OCI-LY1 (cell line): ENCODE results near the gene SLC6A3.

Source experiments
- H2AFZ ChIP-seq: fragments of 200-600 bp; sonication (generic), shearing (Covaris generic); 2 replicates; pipeline ENCODE4 v1.6.0; 2014; ENCODE audit warnings: antibody characterized with exemption, mild to moderate bottlenecking, low read length
- H3F3A ChIP-seq: fragments of 200-600 bp; sonication (generic), shearing (Covaris generic); 2 replicates; pipeline ENCODE4 v1.6.0; 2014; ENCODE audit warnings: mild to moderate bottlenecking, antibody characterized with exemption, low read length, moderate library complexity; ENCODE audit not compliant: insufficient read depth
- H3K27ac ChIP-seq: fragments of 200-600 bp; sonication (generic); 2 replicates; pipeline ENCODE4 v1.5.1; 2014; ENCODE audit warnings: low read length, mixed run types, mild to moderate bottlenecking, low read depth; ENCODE audit not compliant: poor library complexity, severe bottlenecking
- H3K27me3 ChIP-seq: fragments of 200-600 bp; sonication (generic); 2 replicates; pipeline ENCODE4 v1.6.0; 2014; ENCODE audit warnings: antibody characterized with exemption, mild to moderate bottlenecking, low read length, moderate library complexity; ENCODE audit not compliant: insufficient read depth
- H3K36me3 ChIP-seq: fragments of 200-600 bp; sonication (generic); 2 replicates; pipeline ENCODE4 v1.6.1; 2014; ENCODE audit warnings: mild to moderate bottlenecking, antibody characterized with exemption, low read length, moderate library complexity, mixed read lengths; ENCODE audit not compliant: insufficient read depth
- H3K4me1 ChIP-seq: fragments of 200-600 bp; sonication (generic); 2 replicates; pipeline ENCODE4 v1.5.1; 2014; ENCODE audit warnings: mild to moderate bottlenecking, low read length, moderate library complexity; ENCODE audit not compliant: insufficient read depth, severe bottlenecking
- H3K4me2 ChIP-seq: fragments of 200-600 bp; sonication (generic), shearing (Covaris generic); 2 replicates; pipeline ENCODE4 v1.6.1; 2014; ENCODE audit warnings: low read length
- H3K4me3 ChIP-seq: fragments of 200-600 bp; sonication (generic); 2 replicates; pipeline ENCODE4 v1.5.1; 2014; ENCODE audit warnings: low read length, low read depth, mild to moderate bottlenecking, mixed read lengths; ENCODE audit not compliant: poor library complexity, severe bottlenecking
- H3K79me2 ChIP-seq: fragments of 200-600 bp; shearing (Covaris generic); 2 replicates; pipeline ENCODE4 v1.6.1; 2016; ENCODE audit warnings: mixed run types, low read length, mixed read lengths; ENCODE audit not compliant: insufficient read depth
- H3K9ac ChIP-seq: fragments of 200-600 bp; sonication (generic), shearing (Covaris generic); 2 replicates; pipeline ENCODE4 v1.6.1; 2014; ENCODE audit warnings: mild to moderate bottlenecking, low read length, mixed read lengths
- H3K9me2 ChIP-seq: fragments of 200-600 bp; sonication (generic), shearing (Covaris generic); 2 replicates; pipeline ENCODE4 v1.6.1; 2014; ENCODE audit warnings: low read depth, mild to moderate bottlenecking, low read length, mixed read lengths
- H3K9me3 ChIP-seq: fragments of 200-600 bp; shearing (Covaris generic); 2 replicates; pipeline ENCODE4 v1.6.1; 2014; ENCODE audit warnings: low read length, mixed read lengths
- H4K20me1 ChIP-seq: fragments of 200-600 bp; sonication (generic), shearing (Covaris generic); 2 replicates; pipeline ENCODE4 v1.6.0; 2016; ENCODE audit warnings: mild to moderate bottlenecking, low read length; ENCODE audit not compliant: insufficient read depth
- EZH2 ChIP-seq: fragments of 200-600 bp; sonication (generic), shearing (Covaris generic); IDR thresholded peaks from 2 replicates; pipeline ENCODE4 v1.8.0; 2017; ENCODE audit warnings: borderline replicate concordance, mixed run types, mild to moderate bottlenecking, antibody characterized with exemption, low read length, moderate library complexity, mixed read lengths
- TF ChIP-seq, protein P1 (sequence below): fragments of 200-600 bp; sonication (generic), shearing (Covaris generic); IDR thresholded peaks from 2 replicates; pipeline ENCODE4 v1.5.1; 2017; ENCODE audit warnings: mild to moderate bottlenecking, antibody characterized with exemption, low read length, moderate library complexity, mixed read lengths

Gene SLC6A3

GRCh38 chr5:1432296-1432695, 12.9 kb downstream of the SLC6A3 start:
- H3K4me2 ChIP-seq = no peak overlapping the region
- H3K27ac ChIP-seq = no peak overlapping the region
- H4K20me1 ChIP-seq = no peaks in the 10 kb centered on the region
- no peaks in the 10 kb centered on the region for H3K79me2 ChIP-seq
- H3K27me3 ChIP-seq = peaks cover 8% of the 10 kb centered on the region; the same call in 1 of the 2 replicates
- H3K4me3 ChIP-seq = no peak overlapping the region
- H3F3A ChIP-seq = no peaks in the 10 kb centered on the region
- TF ChIP-seq EZH2 = no peak
- TF ChIP-seq, protein P1, sequence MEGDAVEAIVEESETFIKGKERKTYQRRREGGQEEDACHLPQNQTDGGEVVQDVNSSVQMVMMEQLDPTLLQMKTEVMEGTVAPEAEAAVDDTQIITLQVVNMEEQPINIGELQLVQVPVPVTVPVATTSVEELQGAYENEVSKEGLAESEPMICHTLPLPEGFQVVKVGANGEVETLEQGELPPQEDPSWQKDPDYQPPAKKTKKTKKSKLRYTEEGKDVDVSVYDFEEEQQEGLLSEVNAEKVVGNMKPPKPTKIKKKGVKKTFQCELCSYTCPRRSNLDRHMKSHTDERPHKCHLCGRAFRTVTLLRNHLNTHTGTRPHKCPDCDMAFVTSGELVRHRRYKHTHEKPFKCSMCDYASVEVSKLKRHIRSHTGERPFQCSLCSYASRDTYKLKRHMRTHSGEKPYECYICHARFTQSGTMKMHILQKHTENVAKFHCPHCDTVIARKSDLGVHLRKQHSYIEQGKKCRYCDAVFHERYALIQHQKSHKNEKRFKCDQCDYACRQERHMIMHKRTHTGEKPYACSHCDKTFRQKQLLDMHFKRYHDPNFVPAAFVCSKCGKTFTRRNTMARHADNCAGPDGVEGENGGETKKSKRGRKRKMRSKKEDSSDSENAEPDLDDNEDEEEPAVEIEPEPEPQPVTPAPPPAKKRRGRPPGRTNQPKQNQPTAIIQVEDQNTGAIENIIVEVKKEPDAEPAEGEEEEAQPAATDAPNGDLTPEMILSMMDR = no peak
- no peaks in the 10 kb centered on the region; the same call in 1 of the 2 replicates for H3K36me3 ChIP-seq
- H3K4me1 ChIP-seq = no peaks in the 10 kb centered on the region
- no peaks in the 10 kb centered on the region for H3K9me2 ChIP-seq
- H3K9me3 ChIP-seq = peaks cover 7% of the 10 kb centered on the region; the same call in 1 of the 2 replicates
- H3K9ac ChIP-seq = no peak overlapping the region
- no peak overlapping the region for H2AFZ ChIP-seq

DNA sequence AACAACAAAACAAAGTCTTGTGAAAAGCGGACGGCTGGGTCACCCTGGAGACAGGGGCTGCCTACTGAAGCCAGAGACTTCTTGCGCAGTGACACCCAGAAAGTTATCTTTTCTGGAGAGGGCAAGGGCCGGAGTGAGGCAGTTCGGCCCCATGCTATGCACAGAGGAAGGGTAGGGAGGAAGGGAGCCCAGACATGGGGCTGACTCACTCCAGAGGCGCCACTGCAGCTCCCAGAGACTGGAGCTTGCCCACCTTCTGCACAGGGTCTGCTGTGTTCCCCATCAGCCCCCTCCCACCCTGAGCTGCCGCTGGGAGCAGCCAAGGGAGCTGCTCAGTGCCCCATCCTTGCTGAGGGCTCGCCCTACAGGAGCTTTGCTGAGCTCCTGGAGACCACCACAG, 13.3 kb downstream of the SLC6A3 start:
- Histone ChIP-seq H2AFZ (no peak overlapping the region), H3K9ac (no peak overlapping the region), H3K79me2 (no peaks in the 10 kb centered on the region), H3K27ac (no peak overlapping the region), H3K4me2 (no peak overlapping the region), H3K4me3 (no peak overlapping the region), H3K9me3 (peaks cover 11% of the 10 kb centered on the region; the same call in 1 of the 2 replicates), H3K9me2 (no peaks in the 10 kb centered on the region), H4K20me1 (no peaks in the 10 kb centered on the region), H3F3A (no peaks in the 10 kb centered on the region), H3K4me1 (no peaks in the 10 kb centered on the region), H3K36me3 (no peaks in the 10 kb centered on the region; the same call in 1 of the 2 replicates), H3K27me3 (peaks cover 8% of the 10 kb centered on the region; the same call in 1 of the 2 replicates)
- TF ChIP-seq, protein P1 = no peak
- no peak for TF ChIP-seq EZH2

DNA sequence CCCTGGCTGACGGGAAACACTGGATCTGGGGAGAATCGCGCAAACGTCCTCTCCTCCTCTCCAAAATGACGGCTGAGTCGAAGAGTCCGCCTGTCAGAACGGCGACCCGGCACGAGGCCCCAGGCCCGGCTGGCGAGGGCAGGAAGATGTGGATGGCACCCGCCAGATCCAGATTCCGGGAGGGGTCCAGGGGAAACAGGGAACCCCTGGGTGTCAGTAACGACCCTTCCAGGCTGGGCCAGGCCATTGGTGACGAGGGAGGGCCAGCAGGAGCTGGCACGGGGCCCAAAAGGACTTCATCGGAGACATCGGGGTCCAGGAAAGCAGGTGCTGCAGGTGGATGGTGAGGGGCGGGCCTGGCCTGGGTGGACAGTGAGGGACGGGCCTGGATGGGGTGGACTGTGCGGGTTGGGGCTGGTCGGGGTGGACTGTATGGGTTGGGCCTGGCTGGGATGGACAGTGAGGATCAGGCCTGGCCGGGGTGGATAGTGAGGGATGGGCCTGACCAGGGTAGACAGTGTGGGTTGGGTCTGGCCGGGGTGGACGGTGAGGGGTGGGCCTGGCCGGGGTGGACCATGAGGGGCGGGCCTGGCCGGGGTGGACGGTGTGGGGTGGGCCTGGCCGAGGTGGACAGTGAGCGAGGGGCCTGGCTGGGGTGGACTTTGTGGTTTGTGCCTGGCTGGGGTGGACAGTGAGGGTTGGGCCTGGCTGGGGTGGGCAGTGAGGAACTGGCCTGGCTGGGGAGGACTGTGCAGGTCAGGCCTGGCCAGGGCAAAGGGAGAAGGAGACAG, 14.0 kb downstream of the SLC6A3 start:
- no peak overlapping the region for H3K27ac ChIP-seq
- no peaks in the 10 kb centered on the region for H3F3A ChIP-seq
- no peak overlapping the region for H3K9ac ChIP-seq
- no peak overlapping the region for H3K4me2 ChIP-seq
- H3K27me3 ChIP-seq = peaks cover 8% of the 10 kb centered on the region; the same call in 1 of the 2 replicates
- no peaks in the 10 kb centered on the region for H3K9me2 ChIP-seq
- no peaks in the 10 kb centered on the region for H3K79me2 ChIP-seq
- no peak for TF ChIP-seq EZH2
- TF ChIP-seq, protein P1 = no peak
- no peak overlapping the region for H3K4me3 ChIP-seq
- no peaks in the 10 kb centered on the region; the same call in 1 of the 2 replicates for H3K36me3 ChIP-seq
- no peaks in the 10 kb centered on the region for H3K4me1 ChIP-seq
- H2AFZ ChIP-seq = no peak overlapping the region
- H4K20me1 ChIP-seq = no peaks in the 10 kb centered on the region
- peaks cover 11% of the 10 kb centered on the region; the same call in 1 of the 2 replicates for H3K9me3 ChIP-seq
